Breast epithelium (tissue), 3 donors: ENCODE measurements around the gene WDR70.
"Not testable (repeated sequence)": the region's sequence is repeated elsewhere in the genome, so short reads cannot be mapped to it uniquely, and the experiment has no call there.

ENCODE experiments used
- CTCF ChIP-seq, 3 donors: fragments of 450-650 bp; IDR thresholded peaks; one replicate each; pipeline ENCODE4 v1.5.1; 2016 to 2017; ENCODE audit warnings: antibody characterized with exemption in 3 of 3, mild to moderate bottlenecking in 3 of 3, moderate library complexity in 3 of 3
- POLR2AphosphoS5 ChIP-seq, 3 donors: sonication (generic); formaldehyde crosslinking; IDR thresholded peaks; one replicate each; pipeline ENCODE4 v1.6.1; 2017; ENCODE audit warnings: antibody characterized with exemption in 3 of 3

- TF ChIP-seq CTCF, POLR2AphosphoS5 (IDR thresholded peaks at IDR 0.05): not testable (repeated sequence)
These were observed 75.4 kb downstream of the WDR70 start for GRCh38 chr5:37454402-37455055.
